K562 (cell line): ENCODE measurements around the gene PIK3C2G. TPM values are rescaled to one million over a fixed set of nuclear protein-coding genes. Genes with fewer than 3 reads are reported as not detected.

Experiments
- ATAC-seq: fragments of 200-7000 bp; cut with Tn5 transposase; 3 replicates; pipeline ENCODE4 v1.9.1; 2020; ENCODE audit warnings: moderate library complexity
- BruUV-seq: library from RNA; stranded (reverse); fragments of 400-500 nt; replicated peaks from 2 replicates; lab custom pipeline; 2021; lab: Mats Ljungman, UMichigan
- CTCF ChIA-PET: fragments of 300-600 bp; formaldehyde crosslinking; extraction: SDS; loops from one replicate; lab custom pipeline; 2021; ENCODE audit warnings: low intra/inter-chr PET ratio; lab: Yijun Ruan, JAX
- POLR2A ChIA-PET: fragments of 300-600, 350-650 bp; sonication (Branson Sonifier 250); formaldehyde crosslinking; extraction: SDS; loops from one replicate; lab custom pipeline; 2021; ENCODE audit warnings: antibody characterized with exemption, inconsistent platforms; lab: Yijun Ruan, JAX
- DNase-seq, 4 experiments: peaks; one replicate each; pipeline versions ENCODE4 v3.0.0 to v3.0.0-alpha.2; 2011 to 2018; ENCODE audit warnings: low spot score in 3 of 4, mixed read lengths in 3 of 4; ENCODE audit errors: extremely low read depth in 1 of 4
- FAIRE-seq: peaks from 2 replicates; lab custom pipeline; 2011; peaks lifted over from hg19 to GRCh38; lab: Jason Lieb, UNC
- H2AFZ ChIP-seq: 2 replicates; pipeline ENCODE4 v1.6.0; 2011; ENCODE audit warnings: low read depth, low read length, control low read depth, inconsistent platforms
- H3K27ac ChIP-seq: fragments of 200-600 bp; 3 replicates; pipeline ENCODE4 v1.8.0; 2011; ENCODE audit warnings: low read depth, mild to moderate bottlenecking, control low read depth, inconsistent platforms, low read length, moderate library complexity, mixed read lengths; ENCODE audit errors: extremely low read depth
- H3K27me3 ChIP-seq, 2 experiments: fragments of 300-600 bp in 1 of 2; 2 replicates in 1 of 2; 3 replicates in 1 of 2; pipeline versions ENCODE4 v1.6.0 to v1.8.0; 2011; ENCODE audit warnings: inconsistent platforms in 2 of 2, low read length in 2 of 2, mild to moderate bottlenecking in 1 of 2, mixed read lengths in 1 of 2, moderate library complexity in 1 of 2; ENCODE audit not compliant: control insufficient read depth in 2 of 2, insufficient read depth in 2 of 2
- H3K36me3 ChIP-seq: fragments of 300-600 bp; 3 replicates; pipeline ENCODE4 v1.8.0; 2011; ENCODE audit warnings: mild to moderate bottlenecking, low read length, inconsistent platforms; ENCODE audit not compliant: control insufficient read depth, insufficient read depth
- H3K4me1 ChIP-seq, 2 experiments: fragments of 200-600 bp in 1 of 2; replicated peaks in 1 of 2; 2 replicates in 1 of 2; 3 replicates in 1 of 2; pipeline versions ENCODE4 v1.5.1 to v1.8.0; 2011; ENCODE audit warnings: inconsistent platforms in 2 of 2, low read length in 2 of 2, mild to moderate bottlenecking in 1 of 2, mixed read lengths in 1 of 2, moderate library complexity in 1 of 2; ENCODE audit not compliant: control insufficient read depth in 2 of 2, insufficient read depth in 2 of 2
- H3K4me2 ChIP-seq: 2 replicates; pipeline ENCODE4 v1.6.1; 2011; ENCODE audit warnings: low read length, control low read depth, inconsistent platforms, mixed read lengths; ENCODE audit not compliant: insufficient read depth
- H3K4me3 ChIP-seq: fragments of 200-600 bp; sonication (generic), shearing (Covaris generic); 2 replicates; pipeline ENCODE4 v1.5.1; 2016; ENCODE audit warnings: control low read depth, inconsistent platforms
- H3K79me2 ChIP-seq: fragments of 200-600 bp; 3 replicates; pipeline ENCODE4 v1.8.0; 2011; ENCODE audit warnings: low read length, inconsistent platforms; ENCODE audit not compliant: control insufficient read depth, insufficient read depth
- H3K9ac ChIP-seq, 2 experiments: 2 replicates each; pipeline versions ENCODE4 v1.6.0 to v1.6.1; 2011; ENCODE audit warnings: low read depth in 2 of 2, low read length in 2 of 2, control low read depth in 1 of 2, inconsistent platforms in 1 of 2, mild to moderate bottlenecking in 1 of 2, mixed read lengths in 1 of 2; ENCODE audit not compliant: insufficient read depth in 1 of 2
- H3K9me1 ChIP-seq: one replicate; pipeline ENCODE4 v1.6.0; 2011; ENCODE audit warnings: inconsistent platforms, mild to moderate bottlenecking, low read length, moderate library complexity; ENCODE audit not compliant: control insufficient read depth, insufficient read depth
- H3K9me3 ChIP-seq: replicated peaks from 2 replicates; pipeline ENCODE4 v1.5.1; 2011; ENCODE audit warnings: low read depth, low read length, inconsistent platforms; ENCODE audit not compliant: control insufficient read depth, insufficient read depth
- H4K20me1 ChIP-seq: replicated peaks from 2 replicates; pipeline ENCODE4 v1.6.1; 2011; ENCODE audit warnings: low read length, inconsistent platforms, mixed read lengths; ENCODE audit not compliant: control insufficient read depth, insufficient read depth
- ATF2 ChIP-seq: sonication (generic); formaldehyde crosslinking; IDR thresholded peaks from 2 replicates; pipeline ENCODE4 v1.8.1; 2022; ENCODE audit warnings: missing genetic modification reagents
- CBX5 ChIP-seq: IDR thresholded peaks from 2 replicates; pipeline ENCODE4 v1.6.1; 2014; ENCODE audit warnings: low read depth, borderline replicate concordance
- EP400 ChIP-seq: fragments of 450-650 bp; IDR thresholded peaks from 2 replicates; pipeline ENCODE4 v1.6.1; 2017; ENCODE audit warnings: antibody characterized with exemption, mild to moderate bottlenecking, moderate library complexity
- EWSR1 ChIP-seq: fragments of 450-650 bp; IDR thresholded peaks from 2 replicates; pipeline ENCODE4 v1.6.1; 2018; ENCODE audit warnings: borderline replicate concordance, mild to moderate bottlenecking, low read depth, moderate library complexity; ENCODE audit not compliant: partially characterized antibody
- HDAC3 ChIP-seq: fragments of 450-650 bp; IDR thresholded peaks from 2 replicates; pipeline ENCODE4 v1.6.1; 2018; ENCODE audit warnings: borderline replicate concordance, mild to moderate bottlenecking, moderate library complexity; ENCODE audit not compliant: partially characterized antibody
- ILK ChIP-seq: fragments of 450-650 bp; IDR thresholded peaks from 2 replicates; pipeline ENCODE4 v1.6.1; 2016; ENCODE audit warnings: missing genetic modification characterization, low read depth, mild to moderate bottlenecking, missing compliant biosample characterization, moderate library complexity, borderline replicate concordance
- NONO ChIP-seq, 2 experiments: fragments of 200-400 bp in 1 of 2; fragments of 450-650 bp in 1 of 2; formaldehyde crosslinking in 1 of 2; IDR thresholded peaks; 2 replicates each; pipeline ENCODE4 v1.6.1; 2017; ENCODE audit warnings: low read depth in 2 of 2, mild to moderate bottlenecking in 2 of 2, moderate library complexity in 2 of 2, low read length in 1 of 2
- OTX1 ChIP-seq: fragments of 450-650 bp; formaldehyde crosslinking; IDR thresholded peaks from 2 replicates; pipeline ENCODE4 v1.4.0; 2022; ENCODE audit warnings: mild to moderate bottlenecking
- POLR2G ChIP-seq: fragments of 200-400 bp; formaldehyde crosslinking; IDR thresholded peaks from 2 replicates; pipeline ENCODE4 v1.6.1; 2017; ENCODE audit warnings: low read depth, mild to moderate bottlenecking, antibody characterized with exemption, low read length, moderate library complexity
- RBM14 ChIP-seq: fragments of 200-400 bp; formaldehyde crosslinking; IDR thresholded peaks from 2 replicates; pipeline ENCODE4 v1.6.1; 2018; ENCODE audit warnings: low read depth, mild to moderate bottlenecking, low read length, moderate library complexity, borderline replicate concordance; ENCODE audit not compliant: insufficient read depth
- SNIP1 ChIP-seq: fragments of 450-650 bp; IDR thresholded peaks from 2 replicates; pipeline ENCODE4 v1.7.1; 2017; ENCODE audit warnings: low read depth, mild to moderate bottlenecking
- SRSF9 ChIP-seq: fragments of 200-400 bp; formaldehyde crosslinking; IDR thresholded peaks from 2 replicates; pipeline ENCODE4 v1.6.1; 2017; ENCODE audit warnings: low read depth, low read length, borderline replicate concordance
- U2AF1 ChIP-seq: fragments of 200-400 bp; formaldehyde crosslinking; optimal IDR thresholded peaks from 2 replicates; pipeline ENCODE3; 2017; ENCODE audit warnings: mild to moderate bottlenecking, low read depth, low read length, moderate library complexity
- ZC3H8 ChIP-seq: fragments of 450-650 bp; IDR thresholded peaks from 2 replicates; pipeline ENCODE4 v1.6.1; 2017
- ZNF165 ChIP-seq: fragments of 250-450 bp; sonication (Bioruptor Pico); IDR thresholded peaks from 2 replicates; pipeline ENCODE4 v1.4.0; 2020; ENCODE audit warnings: borderline replicate concordance
- WGBS: fragments of 100-300 bp; shearing (Covaris generic); methylation state at CpG from one replicate; pipeline ENCODE4 v1.1.6; 2016; ENCODE audit warnings: low coverage, mixed read lengths; ENCODE audit not compliant: insufficient coverage; ENCODE audit errors: missing lambda C conversion rate; 5-methylcytosine and 5-hydroxymethylcytosine counted together
- in situ Hi-C: fragments of 300-500 bp; cut with MboI; formaldehyde crosslinking; loops from 4 replicates; pipeline ENCODE4 v1.15.0; 2018; ENCODE audit warnings: inconsistent platforms, mixed read lengths
- intact Hi-C: fragments of 100-400 bp; cut with micrococcal nuclease; formaldehyde crosslinking; loops from 2 replicates; pipeline ENCODE4 v1.14.2; 2022
- polyA plus RNA-seq, 8 experiments: library from polyadenylated mRNA; depleted of rRNA in 4 of 8; stranded (reverse) in 5 of 8; unstranded in 3 of 8; fragments of >200 nt; fragmentation: Nextera tagmentation in 2 of 8; fragmentation: Illumina TruSeq in 1 of 8; extraction: Ambion mirVana in 2 of 8; extraction: Trizol in 1 of 8; gene quantifications; 2 replicates each; pipeline versions ENCODE4 v1.2.1 to v1.2.3, GENCODE V29; 2011 to 2014; ENCODE audit warnings: inconsistent platforms in 1 of 8, missing spikeins in 1 of 8
- total RNA-seq, 7 experiments: library from RNA; depleted of rRNA in 6 of 7; stranded (reverse); fragments of >200 nt in 6 of 7; fragmentation: Illumina TruSeq in 2 of 7; extraction: Trizol in 2 of 7; gene quantifications; 2 replicates each; pipeline versions ENCODE4 v1.2.1 to v1.2.3, GENCODE V29; 2011 to 2021; ENCODE audit warnings: low replicate concordance in 1 of 7
- TF ChIP-seq, protein P1 (sequence below): sonication (generic); formaldehyde crosslinking; IDR thresholded peaks from 2 replicates; pipeline ENCODE4 v1.8.0; 2022; ENCODE audit warnings: mild to moderate bottlenecking, low read depth, missing genetic modification reagents
- TF ChIP-seq, protein P2 (sequence below): fragments of 250-450 bp; sonication (Bioruptor Pico); IDR thresholded peaks from 2 replicates; pipeline ENCODE4 v1.6.1; 2021; ENCODE audit warnings: mild to moderate bottlenecking

Gene PIK3C2G
- total and polyA plus RNA-seq, 9 of the 15 experiments (the other 6 are each of a cell fraction or from before 2014, with no cell fraction given), result not detected

DNA sequence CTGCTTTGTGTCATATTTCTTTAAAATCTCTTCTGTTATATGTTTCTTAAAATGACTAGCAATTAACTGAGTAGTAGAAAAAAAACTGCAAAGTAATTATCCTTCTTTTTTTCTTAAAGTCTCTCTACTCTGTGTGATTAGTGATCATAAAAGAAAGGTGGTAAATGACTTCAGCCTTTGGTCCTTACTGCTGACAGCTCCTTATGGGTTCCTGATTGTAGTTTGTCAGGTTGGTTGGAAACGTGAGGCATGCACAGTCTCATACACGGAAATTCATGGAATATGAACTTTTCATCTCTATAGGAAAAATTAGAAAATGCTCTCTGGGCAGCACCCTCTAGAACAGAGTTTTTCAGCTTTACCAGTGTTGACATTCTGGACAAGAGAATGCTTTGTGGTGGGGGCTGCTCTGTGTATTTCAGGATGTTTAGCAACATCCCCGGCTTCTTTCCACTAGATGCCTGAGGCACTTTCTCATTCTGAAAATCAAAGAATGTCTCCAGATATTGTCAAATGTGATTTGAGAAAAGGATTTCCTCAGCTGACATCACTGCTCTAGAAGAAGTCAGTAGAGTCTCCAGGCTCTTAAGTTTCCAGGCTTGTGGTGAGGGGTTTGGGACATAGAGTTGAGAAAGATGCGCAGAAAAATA, 121.0 kb downstream of the PIK3C2G start:
- 3% methylated on average over 4 of the region's 4 CpGs for WGBS
- TF ChIP-seq EWSR1, result no peak
- no peak for TF ChIP-seq CBX5
- no peak for TF ChIP-seq EP400
- TF ChIP-seq OTX1, result no peak
- TF ChIP-seq POLR2G, result no peak
- no peak for TF ChIP-seq ZNF165 (CRISPR knock-in tag)
- TF ChIP-seq ATF2, result no peak
- TF ChIP-seq, protein P1, sequence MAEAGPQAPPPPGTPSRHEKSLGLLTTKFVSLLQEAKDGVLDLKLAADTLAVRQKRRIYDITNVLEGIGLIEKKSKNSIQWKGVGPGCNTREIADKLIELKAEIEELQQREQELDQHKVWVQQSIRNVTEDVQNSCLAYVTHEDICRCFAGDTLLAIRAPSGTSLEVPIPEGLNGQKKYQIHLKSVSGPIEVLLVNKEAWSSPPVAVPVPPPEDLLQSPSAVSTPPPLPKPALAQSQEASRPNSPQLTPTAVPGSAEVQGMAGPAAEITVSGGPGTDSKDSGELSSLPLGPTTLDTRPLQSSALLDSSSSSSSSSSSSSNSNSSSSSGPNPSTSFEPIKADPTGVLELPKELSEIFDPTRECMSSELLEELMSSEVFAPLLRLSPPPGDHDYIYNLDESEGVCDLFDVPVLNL (CRISPR knock-in tag), result no peak
- no peak for TF ChIP-seq RBM14
- TF ChIP-seq NONO (IDR thresholded peaks at IDR 0.05; ENCODE audit: low read depth in 2 of 2, low read length in 1 of 2), result no peak
- TF ChIP-seq SNIP1, result no peak
- no peak for TF ChIP-seq U2AF1
- TF ChIP-seq, protein P2, sequence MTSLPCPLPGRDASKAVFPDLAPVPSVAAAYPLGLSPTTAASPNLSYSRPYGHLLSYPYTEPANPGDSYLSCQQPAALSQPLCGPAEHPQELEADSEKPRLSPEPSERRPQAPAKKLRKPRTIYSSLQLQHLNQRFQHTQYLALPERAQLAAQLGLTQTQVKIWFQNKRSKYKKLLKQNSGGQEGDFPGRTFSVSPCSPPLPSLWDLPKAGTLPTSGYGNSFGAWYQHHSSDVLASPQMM, result no peak
- no peak for TF ChIP-seq ILK
- TF ChIP-seq ZC3H8, result no peak
- TF ChIP-seq HDAC3, result no peak
- TF ChIP-seq SRSF9, result no peak
- no peaks in the 10 kb centered on the region for H4K20me1 ChIP-seq
- H3K4me3 ChIP-seq, result no peak overlapping the region
- ATAC-seq (no peak), FAIRE-seq (no peak), DNase-seq (no peak)
- in situ Hi-C loops (no loop called here), intact Hi-C loops (no loop called here)
- no peaks in the 10 kb centered on the region for H3K27me3 ChIP-seq
- no peaks in the 10 kb centered on the region for H3K9me3 ChIP-seq
- no peaks in the 10 kb centered on the region for H3K36me3 ChIP-seq
- ChIA-PET POLR2A (no interaction called here), CTCF (no interaction called here)
- no peaks in the 10 kb centered on the region for H3K4me1 ChIP-seq
- no peaks in the 10 kb centered on the region for H3K79me2 ChIP-seq
- H3K27ac ChIP-seq, result no peak overlapping the region
- H3K4me2 ChIP-seq, result no peak overlapping the region
- BruUV-seq, result no TSS peak
- no peak overlapping the region for H3K9ac ChIP-seq
- no peak overlapping the region for H2AFZ ChIP-seq
- H3K9me1 ChIP-seq, result no peaks in the 10 kb centered on the region
